ENCODE results near the gene ARID1B.

Gene ARID1B

DNA sequence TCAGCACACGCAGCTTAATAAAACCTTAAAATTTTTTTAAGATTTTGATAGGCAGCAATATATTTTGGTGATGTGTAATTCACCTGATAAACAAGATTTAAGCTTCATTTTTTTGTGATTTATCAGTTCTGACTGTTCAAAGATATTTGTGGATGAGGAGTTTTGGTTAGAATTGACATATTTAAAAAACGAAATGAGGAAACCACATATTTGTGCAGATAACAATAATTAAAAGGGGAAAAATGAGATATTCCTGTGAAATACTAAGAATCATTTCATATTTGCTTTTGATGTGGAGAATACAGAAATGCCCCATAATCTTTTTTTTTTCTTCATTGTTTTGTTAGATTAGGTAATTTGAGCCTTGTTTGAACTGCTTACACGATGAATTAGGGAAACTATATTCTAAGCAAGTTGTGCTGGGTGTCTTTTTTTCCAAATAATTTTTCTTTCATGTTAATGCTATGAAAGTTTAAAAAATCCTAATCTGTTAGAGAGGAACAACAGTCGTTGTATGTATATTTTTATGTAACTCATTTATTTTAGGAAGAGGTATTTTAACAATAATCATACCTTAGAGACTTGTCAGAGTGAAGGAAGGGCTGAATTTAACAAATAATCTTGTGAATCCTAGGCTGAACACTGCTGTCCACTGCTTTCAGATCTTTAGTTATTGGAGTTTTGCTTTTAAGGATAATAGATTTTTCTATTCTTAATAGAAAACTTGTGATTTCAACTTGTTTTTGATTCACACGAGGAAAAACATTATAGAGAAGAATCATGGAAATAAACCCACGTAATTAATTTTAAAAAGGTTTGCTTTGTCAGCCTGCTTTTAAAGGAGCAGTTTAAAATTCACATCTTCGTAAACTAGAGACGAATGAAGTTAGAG is 4.0 kb downstream of the ARID1B start:
- Histone ChIP-seq H3K23ac (ENCODE audit: low read depth, low read length, poor library complexity) (no peak overlapping the region), H3K4me1 (ENCODE audit: control insufficient read depth in 2 of 2, insufficient read depth in 1 of 2, low read depth in 1 of 2, low read length in 2 of 2) (peaks cover 0 to 29% of the 10 kb centered on the region in 2 donors), H3K4me3 (ENCODE audit: low read length in 2 of 2) (peak overlapping the region in 1 of 2 donors; percentile 67), H4K91ac (ENCODE audit: low read depth, low read length, poor library complexity) (no peak overlapping the region), H2BK120ac (ENCODE audit: low read depth, low read length) (no peak overlapping the region), H3K9me3 (replicated peaks in 1 of 2; ENCODE audit: control insufficient read depth in 2 of 2, insufficient read depth in 1 of 2, low read depth in 1 of 2, low read length in 2 of 2) (no peaks in the 10 kb centered on the region), H3K27ac (replicated peaks; ENCODE audit: low read length) (no peak overlapping the region), H3K27me3 (ENCODE audit: control insufficient read depth in 3 of 3, insufficient read depth in 3 of 3, low read depth in 1 of 3, low read length in 3 of 3) (no peaks in the 10 kb centered on the region), H3K9ac (ENCODE audit: low read depth, low read length, poor library complexity) (no peak overlapping the region), H4K8ac (ENCODE audit: low read depth, low read length) (no peak overlapping the region), H2AFZ (ENCODE audit: low read length) (no peak overlapping the region), H2BK5ac (ENCODE audit: low read length) (no peak overlapping the region), H3K36me3 (replicated peaks in 1 of 2; ENCODE audit: control insufficient read depth in 2 of 2, insufficient read depth in 2 of 2, low read length in 2 of 2) (peaks cover 2 to 22% of the 10 kb centered on the region in 2 donors), H2BK12ac (ENCODE audit: low read length) (no peak overlapping the region), H3K4ac (ENCODE audit: low read length) (no peak overlapping the region), H2BK15ac (ENCODE audit: low read length) (no peak overlapping the region), H3K79me1 (ENCODE audit: low read depth, low read length) (peaks cover 5% of the 10 kb centered on the region), H3K18ac (ENCODE audit: low read length) (no peak overlapping the region), H2AK5ac (ENCODE audit: low read depth, low read length) (no peak overlapping the region), H3K4me2 (ENCODE audit: insufficient read depth, low read length, poor library complexity, severe bottlenecking) (no peak overlapping the region), H3K14ac (ENCODE audit: low read length) (no peak overlapping the region)
- no peak for DNase-seq (ENCODE audit: low spot score)
- WGBS, 2 donors (ENCODE audit: extremely low coverage in 2 of 2, insufficient read length in 2 of 2, insufficient replicate concordance in 1 of 2), result no CpG with 5 or more reads among the region's 8 CpGs

DNA sequence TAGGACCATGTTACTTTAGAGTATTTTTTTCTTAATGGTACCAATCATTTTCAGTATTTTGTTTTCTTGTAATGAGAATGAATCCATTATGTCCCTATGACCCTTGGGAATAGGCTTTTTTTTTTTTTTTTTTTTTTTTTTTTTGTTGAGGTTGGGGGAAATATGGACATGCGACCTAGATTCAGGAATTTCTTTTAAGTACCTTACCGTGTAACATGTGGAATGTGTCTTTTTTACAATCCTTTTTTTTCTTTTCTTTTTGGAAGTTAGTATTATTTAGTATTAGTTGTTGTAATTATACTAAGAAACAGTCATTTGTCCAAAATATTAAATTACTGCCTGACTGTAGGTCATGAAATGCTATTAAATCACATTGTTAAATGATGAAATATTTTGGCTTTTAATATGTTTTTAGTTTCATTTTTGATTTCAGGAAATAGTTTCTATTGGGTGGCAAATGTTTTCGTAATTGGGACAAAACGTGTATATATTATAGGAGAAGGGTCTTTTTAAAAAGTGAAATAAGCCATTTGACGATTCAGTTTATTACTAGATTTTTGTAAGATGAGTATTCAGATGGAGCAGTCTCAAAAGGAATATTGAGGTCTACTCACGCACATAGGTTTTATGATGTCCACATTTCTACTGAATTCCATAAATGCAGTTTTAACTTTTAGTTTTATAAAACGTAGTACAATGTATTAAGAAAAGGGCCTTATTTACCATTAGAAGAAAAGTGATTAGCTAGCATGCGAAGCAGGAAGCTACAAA is 4.9 kb downstream of the ARID1B start:
- no peak overlapping the region for H2BK12ac ChIP-seq (ENCODE audit: low read length)
- H3K4me3 ChIP-seq (ENCODE audit: low read length in 2 of 2), result peak overlapping the region in 1 of 2 donors; percentile 67
- no peaks in the 10 kb centered on the region for H3K9me3 ChIP-seq (replicated peaks in 1 of 2; ENCODE audit: control insufficient read depth in 2 of 2, insufficient read depth in 1 of 2, low read depth in 1 of 2, low read length in 2 of 2)
- H4K8ac ChIP-seq (ENCODE audit: low read depth, low read length), result no peak overlapping the region
- peaks cover 0 to 24% of the 10 kb centered on the region in 2 donors for H3K4me1 ChIP-seq (ENCODE audit: control insufficient read depth in 2 of 2, insufficient read depth in 1 of 2, low read depth in 1 of 2, low read length in 2 of 2)
- H2BK5ac ChIP-seq (ENCODE audit: low read length), result no peak overlapping the region
- H3K18ac ChIP-seq (ENCODE audit: low read length), result no peak overlapping the region
- no peak overlapping the region for H2AK5ac ChIP-seq (ENCODE audit: low read depth, low read length)
- no peak overlapping the region for H3K27ac ChIP-seq (replicated peaks; ENCODE audit: low read length)
- H3K14ac ChIP-seq (ENCODE audit: low read length), result no peak overlapping the region
- no peak overlapping the region for H3K4ac ChIP-seq (ENCODE audit: low read length)
- 100% methylated on average over 1 of the region's 8 CpGs; no CpG with 5 or more reads in 1 of the 2 donors for WGBS, 2 donors (ENCODE audit: extremely low coverage in 2 of 2, insufficient read length in 2 of 2, insufficient replicate concordance in 1 of 2)
- no peaks in the 10 kb centered on the region for H3K27me3 ChIP-seq (ENCODE audit: control insufficient read depth in 3 of 3, insufficient read depth in 3 of 3, low read depth in 1 of 3, low read length in 3 of 3)
- no peak overlapping the region for H2BK120ac ChIP-seq (ENCODE audit: low read depth, low read length)
- H2AFZ ChIP-seq (ENCODE audit: low read length), result no peak overlapping the region
- no peak overlapping the region for H3K23ac ChIP-seq (ENCODE audit: low read depth, low read length, poor library complexity)
- H4K91ac ChIP-seq (ENCODE audit: low read depth, low read length, poor library complexity), result no peak overlapping the region
- H3K36me3 ChIP-seq (replicated peaks in 1 of 2; ENCODE audit: control insufficient read depth in 2 of 2, insufficient read depth in 2 of 2, low read length in 2 of 2), result peaks cover 2 to 23% of the 10 kb centered on the region in 2 donors
- H3K79me1 ChIP-seq (ENCODE audit: low read depth, low read length), result peaks cover 5% of the 10 kb centered on the region
- no peak for DNase-seq (ENCODE audit: low spot score)
- no peak overlapping the region for H3K9ac ChIP-seq (ENCODE audit: low read depth, low read length, poor library complexity)
- no peak overlapping the region for H2BK15ac ChIP-seq (ENCODE audit: low read length)
- H3K4me2 ChIP-seq (ENCODE audit: insufficient read depth, low read length, poor library complexity, severe bottlenecking), result no peak overlapping the region

DNA sequence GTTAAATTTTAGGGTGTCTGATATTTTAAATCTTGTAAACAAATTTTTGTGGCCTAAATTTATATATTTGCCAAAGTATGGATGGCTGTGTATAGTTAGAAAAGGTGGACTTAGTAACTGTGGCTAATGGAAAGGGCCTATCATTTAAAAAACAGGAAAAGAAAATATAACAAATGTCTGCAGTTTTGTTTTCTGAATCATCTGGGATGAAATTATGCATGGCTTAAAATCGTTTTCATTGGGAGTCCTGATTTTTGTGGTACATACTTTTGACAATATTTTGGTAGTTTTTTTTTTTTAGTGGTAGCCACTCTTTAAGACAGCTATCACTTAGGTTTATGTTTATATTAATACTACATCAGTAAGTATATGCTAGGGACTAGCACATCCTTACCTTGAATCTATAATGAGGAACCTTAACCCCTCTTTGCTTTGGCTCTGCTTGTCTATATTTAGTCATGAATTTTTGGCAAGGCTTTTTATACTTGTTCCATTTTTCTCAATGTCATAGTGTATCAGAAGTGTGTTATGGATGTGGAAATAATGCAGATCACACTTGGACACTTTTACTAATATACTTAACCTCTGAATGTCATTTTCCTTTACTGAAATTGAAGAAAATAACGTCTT is 5.6 kb downstream of the ARID1B start:
- no peak overlapping the region for H4K91ac ChIP-seq (ENCODE audit: low read depth, low read length, poor library complexity)
- H2BK5ac ChIP-seq (ENCODE audit: low read length), result no peak overlapping the region
- no peak overlapping the region for H2BK120ac ChIP-seq (ENCODE audit: low read depth, low read length)
- H3K9ac ChIP-seq (ENCODE audit: low read depth, low read length, poor library complexity), result no peak overlapping the region
- H3K4me1 ChIP-seq (ENCODE audit: control insufficient read depth in 2 of 2, insufficient read depth in 1 of 2, low read depth in 1 of 2, low read length in 2 of 2), result peaks cover 2 to 24% of the 10 kb centered on the region in 2 donors
- H3K4me2 ChIP-seq (ENCODE audit: insufficient read depth, low read length, poor library complexity, severe bottlenecking), result no peak overlapping the region
- H2AFZ ChIP-seq (ENCODE audit: low read length), result no peak overlapping the region
- H3K23ac ChIP-seq (ENCODE audit: low read depth, low read length, poor library complexity), result no peak overlapping the region
- H3K18ac ChIP-seq (ENCODE audit: low read length), result no peak overlapping the region
- H3K79me1 ChIP-seq (ENCODE audit: low read depth, low read length), result peaks cover 5% of the 10 kb centered on the region
- no peak overlapping the region for H2AK5ac ChIP-seq (ENCODE audit: low read depth, low read length)
- no peaks in the 10 kb centered on the region for H3K9me3 ChIP-seq (replicated peaks in 1 of 2; ENCODE audit: control insufficient read depth in 2 of 2, insufficient read depth in 1 of 2, low read depth in 1 of 2, low read length in 2 of 2)
- H3K4me3 ChIP-seq (ENCODE audit: low read length in 2 of 2), result no peak overlapping the region
- H2BK12ac ChIP-seq (ENCODE audit: low read length), result no peak overlapping the region
- no peak overlapping the region for H3K27ac ChIP-seq (replicated peaks; ENCODE audit: low read length)
- no peak overlapping the region for H4K8ac ChIP-seq (ENCODE audit: low read depth, low read length)
- no peak for DNase-seq (ENCODE audit: low spot score)
- no peak overlapping the region for H3K14ac ChIP-seq (ENCODE audit: low read length)
- peaks cover 2 to 26% of the 10 kb centered on the region in 2 donors for H3K36me3 ChIP-seq (replicated peaks in 1 of 2; ENCODE audit: control insufficient read depth in 2 of 2, insufficient read depth in 2 of 2, low read length in 2 of 2)
- no CpG with 5 or more reads among the region's 2 CpGs for WGBS, 2 donors (ENCODE audit: extremely low coverage in 2 of 2, insufficient read length in 2 of 2, insufficient replicate concordance in 1 of 2)
- H3K27me3 ChIP-seq (ENCODE audit: control insufficient read depth in 3 of 3, insufficient read depth in 3 of 3, low read depth in 1 of 3, low read length in 3 of 3), result no peaks in the 10 kb centered on the region
- no peak overlapping the region for H2BK15ac ChIP-seq (ENCODE audit: low read length)
- H3K4ac ChIP-seq (ENCODE audit: low read length), result no peak overlapping the region
